Myocyte (in vitro differentiated cells): Measurements from ENCODE around the gene RMC1. TPM values are rescaled to one million over a fixed set of nuclear protein-coding genes. Genes with fewer than 3 reads are reported as not detected.
"Not testable (repeated sequence)": the region's sequence is repeated elsewhere in the genome, so short reads cannot be mapped to it uniquely, and the experiment has no call there.

Experiments used
- DNase-seq: peaks from one replicate; pipeline ENCODE4 v3.0.0-alpha.2; 2012; ENCODE audit warnings: low read depth
- total RNA-seq: library from RNA; depleted of rRNA; stranded (reverse); fragments of >200 nt; gene quantifications from 2 replicates; pipeline ENCODE4 v1.2.3, GENCODE V29; 2014

The RMC1 gene
- total RNA-seq, 1 donor from 2014 or later: 24.0 TPM

- DNase-seq: no peak
Observed at GRCh38 chr18:23495723-23496440, 7.4 kb upstream of the RMC1 start.

- no peak for DNase-seq
Observed at GRCh38 chr18:23498117-23498516, 5.2 kb upstream of the RMC1 start.

DNA sequence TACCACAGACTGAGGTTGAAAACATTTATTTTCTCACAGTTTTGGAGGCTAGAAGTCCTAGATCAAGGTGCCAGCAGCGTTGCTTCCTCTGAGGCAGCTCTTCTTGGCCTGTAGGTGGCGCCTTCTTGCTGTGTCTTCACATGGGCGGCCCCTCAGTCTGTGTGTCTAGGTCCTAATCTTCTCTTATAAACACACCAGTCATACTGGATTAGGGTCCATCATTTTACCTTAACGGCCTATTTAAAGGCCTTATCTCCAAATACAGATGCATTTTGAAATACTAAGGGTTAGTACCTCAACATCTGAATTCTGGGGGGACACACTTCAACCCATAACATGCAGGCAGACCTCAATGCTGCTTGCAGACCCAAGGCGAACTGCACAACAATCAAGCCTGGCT is 4.4 kb upstream of the RMC1 start:
- DNase-seq: peak; percentile 78

DNA sequence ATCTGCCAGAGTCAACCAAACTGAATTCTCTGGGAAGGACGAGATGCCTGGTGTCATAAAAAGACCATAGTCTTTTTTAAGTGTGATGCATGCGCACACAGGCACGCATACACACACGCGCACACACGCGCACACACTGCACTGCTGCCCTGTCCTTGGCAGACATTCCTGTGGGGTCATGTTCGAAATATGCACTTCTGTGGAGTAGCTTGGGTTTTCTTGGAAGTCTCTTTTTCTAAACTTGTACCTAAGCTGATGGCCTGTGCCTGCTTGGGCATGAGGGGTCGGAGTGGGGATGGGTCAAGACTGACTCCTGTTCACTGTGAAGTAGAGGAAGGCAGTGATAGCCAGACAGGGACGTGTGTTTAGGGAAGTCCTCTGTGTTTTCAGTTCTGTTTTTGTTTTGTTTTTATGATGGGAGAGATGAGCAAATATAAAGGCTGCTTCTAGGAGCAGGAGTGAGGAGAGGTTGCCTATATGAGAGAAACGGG is 4.0 kb upstream of the RMC1 start:
- no peak for DNase-seq

GRCh38 chr18:23501626-23502025 is 1.7 kb upstream of the RMC1 start:
- no peak for DNase-seq

- no peak for DNase-seq
Observed at GRCh38 chr18:23502516-23503037, 734 bp upstream of the RMC1 start.

DNA sequence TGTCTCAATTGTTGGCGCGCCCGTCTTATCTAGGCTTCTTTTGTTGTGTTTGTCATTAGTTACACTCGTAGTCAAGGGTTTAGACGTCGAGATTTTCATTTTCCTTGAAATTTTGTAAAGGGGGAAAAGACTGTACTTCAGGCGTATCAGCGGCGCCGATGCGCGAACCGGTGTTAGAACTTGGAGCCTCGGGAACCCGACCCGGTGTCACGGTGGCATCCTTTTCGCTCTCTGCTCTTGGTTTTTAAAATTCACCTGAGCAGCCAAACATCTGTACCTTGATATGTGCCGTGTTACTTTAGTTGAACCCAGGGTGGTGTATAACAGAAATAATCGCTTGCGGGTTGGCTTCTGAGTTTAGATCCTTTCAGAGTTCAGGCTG is 643 bp downstream of the RMC1 start:
- DNase-seq: no peak

DNA sequence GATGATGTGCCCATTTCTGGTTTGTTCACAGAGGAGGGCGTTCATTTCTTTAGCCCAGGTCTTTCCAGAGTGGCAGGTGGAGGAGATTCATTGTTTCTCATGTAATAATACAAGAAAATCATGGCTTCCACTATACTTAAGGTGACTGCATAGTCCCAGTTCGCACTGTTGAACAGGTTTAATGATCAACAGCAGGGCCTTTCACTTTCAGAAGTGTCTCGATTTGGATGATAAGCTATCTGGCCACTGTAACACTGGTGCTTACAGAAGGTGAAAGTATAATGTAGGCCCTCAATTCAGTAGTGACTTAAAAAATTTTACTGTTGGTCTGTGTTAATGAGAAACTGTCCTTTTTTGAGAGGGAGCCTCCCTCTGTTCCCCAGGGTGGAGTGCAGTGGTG is 1.4 kb downstream of the RMC1 start:
- DNase-seq: no peak

DNA sequence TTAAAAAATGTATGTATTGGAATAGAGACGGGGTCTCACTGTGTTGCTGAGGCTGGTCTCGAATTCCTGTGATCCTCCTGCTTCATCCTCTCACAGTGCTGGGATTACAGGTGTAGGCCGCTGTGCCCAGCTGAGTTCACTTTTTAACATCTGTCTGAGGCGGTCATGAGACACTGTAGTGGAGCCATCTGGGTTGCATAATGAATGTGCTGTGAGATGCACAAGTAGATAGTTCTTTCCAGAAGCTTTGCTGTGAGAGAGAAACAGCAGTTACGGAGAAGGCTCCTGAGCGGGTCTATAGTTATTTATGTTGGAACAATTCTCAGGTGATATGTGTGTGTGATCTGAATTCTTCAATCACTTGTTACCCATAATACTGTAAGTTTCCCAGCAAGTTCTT is 3.1 kb downstream of the RMC1 start:
- no peak for DNase-seq

DNA sequence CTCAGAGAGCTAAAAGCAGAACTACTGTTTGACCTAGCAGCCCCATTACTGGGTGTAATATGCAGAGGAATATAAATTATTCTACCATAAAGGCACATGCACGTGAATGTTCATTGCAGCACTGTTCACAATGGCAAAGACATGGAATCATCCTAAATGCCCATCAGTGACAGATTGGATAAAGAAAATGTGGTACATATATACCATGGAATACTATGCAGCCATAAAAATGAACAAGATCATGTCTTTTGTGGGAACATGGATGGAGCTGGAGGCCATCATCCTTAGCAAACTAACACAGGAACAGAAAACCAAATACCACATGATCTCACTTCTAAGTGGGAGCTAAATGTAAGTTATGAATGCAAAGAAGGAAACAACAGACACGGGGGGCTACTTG is 7.6 kb downstream of the RMC1 start:
- not testable (repeated sequence) for DNase-seq

DNA sequence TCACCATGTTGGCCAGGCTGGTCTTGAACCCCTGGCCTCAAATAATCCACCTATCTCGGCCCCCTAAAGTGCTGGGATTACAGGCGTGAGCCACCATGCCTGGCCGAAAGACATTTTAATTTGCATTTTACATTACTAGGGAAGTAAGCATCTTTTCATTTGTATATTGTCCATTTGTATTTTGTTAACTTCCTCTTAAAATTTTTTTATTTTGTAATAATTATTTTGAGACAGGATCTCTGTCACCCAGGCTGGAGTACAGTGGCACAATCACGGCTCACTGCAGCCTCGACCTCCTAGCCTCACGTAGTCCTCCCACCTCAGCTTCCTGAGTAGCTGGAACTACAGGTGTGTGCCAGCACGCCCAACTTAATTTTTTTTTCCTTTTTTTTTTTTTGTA is 8.9 kb downstream of the RMC1 start:
- DNase-seq: not testable (repeated sequence)

- no peak for DNase-seq
Observed at GRCh38 chr18:23512641-23513040, 9.3 kb downstream of the RMC1 start.

- peak; percentile 80 for DNase-seq
Observed at GRCh38 chr18:23515911-23516546, 12.7 kb downstream of the RMC1 start.

- DNase-seq: no peak
Observed at GRCh38 chr18:23519734-23520133, 16.4 kb downstream of the RMC1 start.

DNA sequence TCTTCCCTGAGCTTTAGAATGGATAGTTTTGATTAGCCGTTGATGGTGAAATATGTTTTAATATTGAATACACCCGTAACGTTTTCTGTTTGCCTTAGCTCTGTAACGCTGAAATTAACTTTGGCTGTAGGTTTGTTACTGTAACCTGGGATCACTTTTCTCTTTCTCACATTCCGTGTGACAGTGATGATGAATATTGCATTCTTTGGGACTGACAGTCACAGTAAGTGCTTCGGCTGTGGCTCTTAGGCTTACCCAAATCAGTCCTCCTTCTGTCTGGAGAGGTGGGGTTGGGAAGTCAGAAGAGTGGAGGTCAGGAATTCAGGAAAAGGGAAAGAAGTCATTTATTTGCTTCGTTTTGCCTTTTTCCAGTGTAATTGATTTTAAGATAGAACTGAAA is 18.0 kb downstream of the RMC1 start:
- DNase-seq: no peak

GRCh38 chr18:23521907-23522306 is 18.6 kb downstream of the RMC1 start:
- DNase-seq: no peak

GRCh38 chr18:23523429-23524212 is 20.3 kb downstream of the RMC1 start:
- DNase-seq: peak; percentile 37

DNA sequence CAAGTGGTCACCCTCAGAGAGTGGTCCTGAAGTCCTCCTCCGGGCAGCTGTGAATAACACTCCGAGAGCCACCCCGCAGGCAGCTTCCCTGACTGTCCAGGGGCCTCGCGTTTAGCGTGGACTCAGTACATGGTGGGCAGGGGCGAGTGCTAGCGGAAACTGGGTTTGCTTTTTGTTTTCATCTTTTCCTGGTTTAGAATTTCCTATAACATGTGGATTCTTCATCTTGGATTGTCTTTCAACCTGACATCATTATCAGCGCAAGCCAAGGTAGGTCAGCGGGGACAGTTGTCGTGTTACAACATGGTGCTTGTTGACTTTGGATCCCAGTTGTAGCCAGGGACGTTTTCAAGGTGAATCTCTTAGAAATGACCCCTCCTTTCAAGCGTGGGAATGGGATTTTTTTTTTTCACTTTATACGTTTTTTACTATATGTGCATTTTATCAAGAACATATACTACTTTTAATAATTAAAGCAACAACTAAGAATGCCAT is 20.9 kb downstream of the RMC1 start:
- DNase-seq: no peak

GRCh38 chr18:23526501-23527063 is 23.3 kb downstream of the RMC1 start:
- DNase-seq: no peak

DNA sequence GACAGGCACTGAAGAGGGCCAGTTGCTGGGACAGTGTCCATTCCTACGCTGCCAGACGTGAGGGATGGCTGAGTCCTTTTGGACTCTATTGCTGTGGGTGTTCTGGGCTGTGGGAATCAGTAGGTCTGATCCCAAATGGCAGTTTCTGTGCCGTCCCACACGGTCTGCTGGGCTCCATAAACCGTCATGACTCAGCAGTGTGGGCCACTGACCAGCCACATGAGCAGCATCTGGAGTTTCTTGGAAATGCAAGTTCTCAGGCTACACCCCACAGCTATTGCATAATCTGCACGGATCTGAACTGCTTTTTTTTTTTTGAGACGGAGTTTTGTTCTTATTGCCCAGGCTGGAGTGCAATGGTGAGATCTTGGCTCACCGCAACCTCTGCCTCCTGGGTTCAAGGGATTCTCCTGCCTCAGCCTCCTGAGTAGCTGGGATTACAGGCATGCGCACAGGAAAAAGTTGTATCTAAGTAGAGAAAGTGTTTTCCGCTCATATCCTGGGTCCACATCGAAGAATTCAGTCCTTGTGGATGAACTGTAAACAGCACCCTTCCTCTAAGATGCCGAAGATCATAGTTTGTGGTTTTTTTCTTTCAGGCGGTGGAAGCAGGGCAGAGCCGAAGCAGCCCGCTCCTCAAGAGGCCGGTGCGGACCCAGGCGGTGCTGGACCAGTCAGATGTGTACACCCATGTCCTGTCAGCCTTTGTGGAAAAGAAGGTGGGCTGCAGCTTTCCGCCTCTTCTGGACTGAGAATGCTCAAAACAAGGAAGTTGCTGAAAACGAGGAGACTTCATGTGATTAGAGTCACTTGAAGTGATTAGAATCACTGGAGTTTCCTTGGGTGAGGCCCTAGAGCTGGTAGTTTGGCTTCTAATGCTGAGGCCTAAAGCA is 25.5 kb downstream of the RMC1 start:
- peak; percentile 80 for DNase-seq
